Measurements from ENCODE around the gene CBARP.

Gene CBARP

GRCh38 chr19:1262623-1263123 is 24.9 kb upstream of the CBARP start:
- FAIRE-seq: no peak

DNA sequence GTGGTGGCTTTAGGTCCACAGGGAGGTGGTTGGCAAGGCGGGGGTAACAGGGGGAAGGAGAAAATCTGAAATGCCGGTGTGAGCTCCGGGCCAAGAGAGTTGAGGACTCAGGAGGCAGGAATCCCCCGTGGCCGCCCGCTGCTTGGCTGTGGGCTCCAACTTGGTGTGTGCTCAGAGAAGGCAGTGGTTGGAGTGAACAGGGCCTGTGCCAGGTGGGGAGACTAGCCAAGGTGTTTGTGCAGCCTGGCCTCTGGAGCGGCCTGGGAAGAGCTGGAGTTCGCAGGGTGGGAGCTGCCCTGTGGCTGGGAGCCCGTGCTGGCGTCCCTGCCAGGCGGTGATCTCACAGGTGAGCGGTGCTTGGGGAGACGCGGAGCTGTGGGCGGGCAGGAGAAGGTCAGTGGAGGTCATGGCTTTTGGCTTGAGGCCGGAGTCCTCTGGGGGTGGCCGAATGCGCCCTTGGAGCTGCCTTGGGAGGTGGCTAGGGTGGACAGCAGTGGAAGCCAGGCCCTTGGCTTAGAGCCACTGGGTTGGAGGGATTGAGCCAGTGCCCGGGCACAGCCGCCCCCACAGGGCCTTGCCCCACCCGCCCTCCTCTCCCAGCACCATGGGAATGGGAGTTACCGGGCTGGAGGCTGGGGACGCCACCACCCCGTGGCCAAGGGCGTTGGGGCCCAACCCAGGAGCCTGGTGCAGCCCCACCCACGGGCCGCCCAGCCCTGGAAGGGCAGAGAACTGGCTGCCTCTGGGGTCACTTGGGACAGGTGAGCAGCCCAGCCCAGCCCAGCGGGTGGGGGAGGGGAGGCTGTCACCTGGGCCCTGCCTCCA is 24.2 kb upstream of the CBARP start:
- FAIRE-seq: no peak

- FAIRE-seq: no peak
Measured at GRCh38 chr19:1261538-1261797, 23.7 kb upstream of the CBARP start.

DNA sequence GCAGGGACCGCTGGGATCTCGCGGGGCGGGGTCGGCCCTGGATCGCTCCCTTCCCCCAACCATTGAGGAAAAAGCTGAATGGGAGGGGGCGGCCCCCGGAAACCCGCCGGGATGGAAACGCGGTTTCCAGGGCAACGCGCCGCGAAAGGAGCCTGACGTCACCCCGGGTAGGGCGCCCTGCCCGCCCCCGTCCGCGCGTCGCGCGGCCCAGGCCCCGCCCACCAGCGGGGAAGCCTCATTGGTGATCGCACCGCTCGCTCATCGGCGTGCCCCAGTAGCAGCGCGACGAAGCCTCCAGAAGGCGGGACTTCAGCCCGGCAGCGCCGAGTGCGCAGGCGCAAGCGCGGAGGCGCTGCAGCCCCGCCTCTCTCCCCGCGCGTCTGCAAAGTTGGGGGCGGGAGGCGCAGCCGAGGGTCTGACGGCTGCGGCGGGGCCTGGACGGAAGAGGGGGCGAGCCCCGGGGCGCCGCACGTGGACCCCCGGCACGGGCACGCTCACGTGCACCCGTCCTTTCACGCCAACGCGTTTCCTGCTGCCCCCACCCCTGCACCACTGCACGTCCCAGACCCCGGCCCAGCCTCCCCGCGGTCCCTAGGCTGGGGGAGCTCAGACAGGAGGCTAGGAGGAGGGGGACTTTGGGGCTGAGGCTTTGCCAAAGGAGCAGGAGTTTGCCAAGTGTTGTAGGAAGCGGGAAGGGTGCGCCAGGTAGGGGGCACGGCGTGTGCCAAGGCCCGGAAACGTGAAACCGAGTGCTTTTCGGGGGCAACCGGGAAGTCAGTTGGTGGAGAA is 23.1 kb upstream of the CBARP start:
- no peak for FAIRE-seq

- FAIRE-seq: no peak
Measured at GRCh38 chr19:1259876-1260748, 22.3 kb upstream of the CBARP start.

DNA sequence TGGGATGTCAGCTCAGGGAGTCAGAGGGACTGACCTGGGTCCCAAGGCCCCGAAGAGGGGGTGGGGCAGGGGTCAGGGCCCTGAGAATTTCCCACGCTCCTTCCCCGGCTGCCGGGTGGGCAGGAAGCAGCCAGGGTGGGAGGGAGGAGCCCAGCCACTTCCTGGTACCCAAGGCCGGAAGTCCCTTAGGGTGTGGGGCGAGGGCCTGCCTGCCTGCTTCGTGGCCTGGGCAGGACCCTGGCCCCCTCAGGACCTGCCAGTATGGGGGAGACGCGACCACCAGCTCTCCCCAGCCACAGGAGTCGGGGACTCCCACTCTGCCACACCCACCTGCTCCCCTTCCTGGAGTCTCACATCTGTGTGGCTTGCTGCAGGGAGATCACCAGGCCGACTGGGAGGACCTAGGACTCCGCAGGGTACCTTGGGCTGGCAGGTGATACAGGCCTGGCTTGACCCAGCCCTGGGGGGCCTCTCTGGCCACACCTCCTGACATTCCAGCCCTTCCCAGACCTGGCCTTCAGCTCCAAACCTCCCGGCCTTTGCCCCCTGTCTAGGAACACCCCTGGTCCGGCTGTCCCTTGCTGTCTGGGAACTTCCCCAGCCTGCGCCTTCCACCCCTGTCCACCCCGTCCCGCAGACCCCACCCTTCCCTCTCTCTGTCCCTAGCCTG is 21.5 kb upstream of the CBARP start:
- FAIRE-seq: no peak

DNA sequence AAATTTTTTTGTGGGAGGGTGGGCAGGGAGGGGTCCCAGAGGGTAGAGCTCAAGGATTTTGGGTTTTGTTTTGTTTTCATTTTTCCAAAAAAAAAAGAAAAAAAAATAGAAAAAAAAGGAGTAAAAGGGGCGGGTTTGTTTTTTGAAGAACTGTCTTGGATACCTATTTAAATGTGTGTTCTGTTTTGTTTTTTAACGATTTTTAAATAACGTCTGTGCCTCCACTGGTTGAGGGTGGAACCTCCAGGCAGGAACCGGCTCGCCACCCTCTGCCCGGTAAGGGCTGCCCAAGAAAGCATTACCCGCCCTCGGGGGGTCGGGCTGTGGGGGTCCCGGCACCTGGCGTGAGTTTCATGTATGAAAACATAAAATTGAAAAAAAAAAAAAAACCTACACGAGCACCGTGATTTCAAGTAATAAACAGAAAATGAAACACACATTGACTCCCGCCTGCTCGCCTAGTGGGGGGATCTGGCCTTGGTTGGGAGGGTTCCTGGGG is 21.0 kb upstream of the CBARP start:
- no peak for FAIRE-seq

- FAIRE-seq: no peak
Measured at GRCh38 chr19:1258163-1258492, 20.3 kb upstream of the CBARP start.

GRCh38 chr19:1257475-1258162 is 19.8 kb upstream of the CBARP start:
- FAIRE-seq: no peak

DNA sequence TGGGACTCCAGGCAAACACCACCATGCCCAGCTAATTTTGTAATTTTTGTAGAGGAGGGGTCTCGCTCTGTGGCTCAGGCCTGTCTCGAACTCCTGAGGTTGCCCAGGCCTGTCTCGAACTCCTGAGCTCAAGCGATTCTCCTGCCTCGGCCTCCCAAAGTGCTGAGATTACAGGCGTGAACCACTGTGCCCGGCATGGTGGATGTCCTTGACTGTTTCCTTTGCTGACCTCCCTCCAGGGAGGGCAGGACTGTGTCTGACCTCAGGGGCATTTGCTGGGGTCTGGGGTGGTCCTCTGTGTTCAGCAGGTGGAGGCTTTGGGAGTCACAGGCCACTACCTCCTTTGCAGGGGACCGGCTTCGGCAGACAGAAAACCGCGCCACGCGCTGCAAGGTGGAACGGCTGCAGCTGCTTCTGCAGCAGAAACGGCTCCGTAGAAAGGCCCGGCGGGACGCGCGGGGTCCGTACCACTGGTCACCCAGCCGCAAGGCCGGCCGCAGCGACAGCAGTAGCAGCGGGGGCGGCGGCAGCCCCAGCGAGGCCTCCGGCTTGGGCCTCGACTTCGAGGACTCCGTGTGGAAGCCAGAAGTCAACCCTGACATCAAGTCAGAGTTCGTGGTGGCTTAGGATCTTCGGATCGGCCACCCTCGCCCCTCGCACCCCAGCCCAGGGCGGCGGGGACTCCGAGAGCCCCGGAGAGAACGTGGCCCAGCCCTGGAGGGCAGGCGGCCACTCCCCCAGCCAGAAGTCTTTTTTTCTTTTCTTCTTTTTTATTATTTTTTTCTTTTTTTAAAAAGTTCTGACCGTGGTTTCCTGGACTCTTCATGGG is 19.1 kb upstream of the CBARP start:
- no peak for FAIRE-seq

DNA sequence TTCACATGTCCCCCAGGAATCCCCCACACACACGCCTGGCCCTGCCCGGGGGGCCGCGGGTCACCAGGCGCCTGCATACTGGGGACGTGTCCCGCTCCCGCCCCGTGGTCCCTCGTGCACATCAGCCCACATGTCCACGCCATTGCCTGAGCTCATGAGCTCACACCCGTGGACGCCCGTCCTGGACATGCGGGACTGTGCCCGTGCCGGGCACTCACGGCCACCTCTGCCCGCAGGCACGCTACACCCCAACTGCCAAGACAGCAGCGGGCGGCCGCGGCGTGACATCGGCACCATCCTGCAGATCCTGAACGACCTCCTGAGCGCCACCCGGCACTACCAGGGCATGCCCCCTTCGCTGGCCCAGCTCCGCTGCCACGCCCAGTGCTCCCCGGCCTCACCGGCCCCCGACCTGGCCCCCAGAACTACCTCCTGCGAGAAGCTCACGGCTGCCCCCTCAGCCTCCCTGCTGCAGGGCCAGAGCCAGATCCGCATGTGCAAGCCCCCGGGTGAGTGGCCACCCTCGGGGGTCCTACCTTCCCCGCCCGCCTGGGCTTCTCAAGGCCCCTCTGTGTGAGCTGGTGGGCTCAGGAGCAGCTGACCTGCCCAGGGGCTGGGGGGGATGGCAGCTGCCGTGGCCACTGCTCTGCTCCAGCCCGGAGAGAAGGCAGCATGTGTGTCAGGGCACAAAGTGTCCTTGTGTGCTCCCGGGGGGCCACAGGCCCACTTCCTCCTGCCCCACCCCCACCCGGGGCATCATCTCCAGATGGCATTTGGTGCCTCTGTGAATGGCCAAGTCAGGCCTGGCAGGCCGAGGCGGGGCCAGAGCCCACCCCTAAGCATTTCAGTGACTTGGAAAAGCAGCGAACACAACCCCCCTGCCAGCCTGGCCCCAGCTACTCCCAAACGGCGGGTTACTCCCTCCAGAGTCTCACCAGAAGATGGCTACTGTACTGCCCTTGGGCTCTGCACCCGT is 17.7 kb upstream of the CBARP start:
- no peak for FAIRE-seq

- no peak for FAIRE-seq
Measured at GRCh38 chr19:1254530-1255185, 16.9 kb upstream of the CBARP start.

- FAIRE-seq: no peak
Measured at GRCh38 chr19:1254081-1254527, 16.3 kb upstream of the CBARP start.

DNA sequence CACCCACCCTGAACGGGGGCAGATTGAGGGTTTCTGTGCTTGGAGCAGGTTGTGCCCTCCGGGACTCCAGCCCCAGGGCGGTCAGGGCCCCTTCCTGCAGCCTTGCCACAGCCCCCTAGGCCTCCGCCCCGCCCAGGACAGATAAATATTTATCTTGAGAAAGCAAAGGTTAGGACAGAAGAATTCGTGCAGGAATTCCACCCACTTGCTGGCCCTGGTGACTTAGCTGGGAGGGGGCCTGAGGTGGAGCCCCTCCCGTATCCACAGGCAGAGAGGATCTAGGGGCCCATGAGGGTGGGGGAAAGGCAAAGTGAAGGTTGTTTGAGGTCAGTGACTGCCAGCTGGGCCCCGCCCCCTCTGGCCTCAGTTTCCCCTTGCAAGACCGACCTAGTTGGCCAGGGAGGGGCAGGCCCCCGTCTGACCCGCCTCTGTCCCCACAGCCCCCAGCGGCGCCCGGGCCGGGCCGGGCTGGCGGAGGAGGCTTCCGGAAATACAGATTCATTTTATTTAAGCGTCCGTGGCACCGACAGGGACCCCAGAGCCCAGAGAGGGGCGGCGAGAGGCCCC is 15.8 kb upstream of the CBARP start:
- FAIRE-seq: no peak

DNA sequence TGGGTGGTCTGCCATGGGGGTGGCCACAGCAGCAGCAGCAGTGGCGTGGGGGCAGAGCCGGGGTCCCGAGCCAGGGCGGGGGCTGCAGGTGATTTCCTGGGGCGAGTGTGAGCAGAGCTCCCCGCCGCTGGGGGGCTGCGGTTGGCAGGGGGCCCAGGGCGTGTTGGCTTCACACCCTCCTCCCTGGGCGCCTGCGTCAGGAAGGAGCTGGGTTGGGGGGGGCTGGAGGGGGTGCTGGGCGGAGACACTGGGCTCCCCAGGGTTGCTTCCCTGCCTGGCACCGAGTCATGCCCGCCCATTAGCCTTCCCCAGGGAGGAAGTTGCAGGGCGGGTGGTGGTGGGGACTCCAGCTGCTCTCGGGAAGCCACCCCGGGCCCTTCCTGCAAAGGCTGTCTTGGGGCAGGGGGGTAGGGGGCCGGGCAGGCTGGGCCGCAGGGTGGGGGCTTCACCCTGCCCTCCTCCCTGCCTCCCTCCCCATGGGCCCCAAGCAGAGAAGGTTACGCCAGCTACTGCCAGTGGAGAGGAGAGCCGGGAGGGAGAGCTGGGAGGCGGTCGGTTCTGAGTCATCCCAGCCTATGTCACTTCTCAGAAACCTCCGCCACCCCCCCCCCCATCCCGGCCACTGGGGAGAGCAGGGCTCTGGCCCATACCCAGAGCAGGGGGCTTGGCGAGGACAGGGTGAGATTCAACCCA is 15.2 kb upstream of the CBARP start:
- FAIRE-seq: no peak

GRCh38 chr19:1252221-1252820 is 14.5 kb upstream of the CBARP start:
- no peak for FAIRE-seq

GRCh38 chr19:1251330-1252220 is 13.8 kb upstream of the CBARP start:
- no peak for FAIRE-seq

Measured in TTC549 (cell line).